Liver (tissue), 3 donors: Measurements from ENCODE around the gene ZIM2.

Source experiments
- EGR1 ChIP-seq, 2 donors: IDR thresholded peaks; 2 replicates each; pipeline ENCODE4 v1.6.1; 2016 to 2018; ENCODE audit warnings: antibody characterized with exemption in 2 of 2, low read depth in 2 of 2
- FOXA1 ChIP-seq: IDR thresholded peaks from 2 replicates; pipeline ENCODE4 v1.6.1; 2016; ENCODE audit warnings: antibody characterized with exemption
- MAX ChIP-seq: IDR thresholded peaks from 2 replicates; pipeline ENCODE4 v1.6.1; 2016; ENCODE audit warnings: antibody characterized with exemption
- NR2F2 ChIP-seq: IDR thresholded peaks from 2 replicates; pipeline ENCODE4 v1.6.1; 2016; ENCODE audit warnings: antibody characterized with exemption
- RAD21 ChIP-seq, 2 donors: IDR thresholded peaks; 2 replicates each; pipeline ENCODE4 v1.6.1; 2016; ENCODE audit warnings: antibody characterized with exemption in 2 of 2, mild to moderate bottlenecking in 2 of 2
- REST ChIP-seq: IDR thresholded peaks from 2 replicates; pipeline ENCODE4 v1.6.1; 2016; ENCODE audit warnings: antibody characterized with exemption, mild to moderate bottlenecking
- SP1 ChIP-seq: IDR thresholded peaks from 2 replicates; pipeline ENCODE4 v1.6.1; 2018; ENCODE audit warnings: antibody characterized with exemption, mild to moderate bottlenecking
- TAF1 ChIP-seq: conservative IDR thresholded peaks from 2 replicates; pipeline ENCODE4 v1.6.1; 2016; ENCODE audit warnings: antibody characterized with exemption, mild to moderate bottlenecking
- YY1 ChIP-seq: IDR thresholded peaks from 2 replicates; pipeline ENCODE4 v1.6.1; 2016; ENCODE audit warnings: antibody characterized with exemption, mild to moderate bottlenecking
- TF ChIP-seq, protein P1 (sequence below): fragments of 150-350 bp; IDR thresholded peaks from 2 replicates; pipeline ENCODE4 v1.5.1; 2017; ENCODE audit warnings: improper control_type of control experiment, low read depth, low read length; ENCODE audit not compliant: missing input control
- TF ChIP-seq, protein P2 (sequence below): IDR thresholded peaks from 2 replicates; pipeline ENCODE4 v1.6.1; 2016; ENCODE audit warnings: antibody characterized with exemption
- donor health status: healthy.
- donor health status: healthy.

DNA sequence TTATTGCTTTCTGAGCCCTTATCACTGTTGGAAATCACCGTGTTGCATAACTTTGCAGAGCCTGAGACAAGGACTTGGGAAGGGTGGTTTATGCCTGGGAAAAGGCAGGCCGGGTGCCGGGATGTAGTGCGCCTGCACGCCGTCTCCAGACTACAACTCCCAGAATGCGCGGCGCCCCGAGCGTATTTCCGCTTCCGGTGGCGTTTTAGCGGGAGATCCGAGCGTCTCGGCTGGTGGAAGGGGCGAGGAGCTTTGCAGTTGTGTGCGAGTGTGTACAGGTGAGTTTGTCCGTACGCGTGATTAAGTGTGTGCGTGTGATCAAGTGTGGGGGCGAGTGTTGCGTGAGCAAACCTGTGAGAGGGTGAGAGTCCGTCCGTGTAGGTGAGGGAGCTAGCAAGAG is 75.4 kb downstream of the ZIM2 start:
- no peak for TF ChIP-seq TAF1
- TF ChIP-seq, protein P1, sequence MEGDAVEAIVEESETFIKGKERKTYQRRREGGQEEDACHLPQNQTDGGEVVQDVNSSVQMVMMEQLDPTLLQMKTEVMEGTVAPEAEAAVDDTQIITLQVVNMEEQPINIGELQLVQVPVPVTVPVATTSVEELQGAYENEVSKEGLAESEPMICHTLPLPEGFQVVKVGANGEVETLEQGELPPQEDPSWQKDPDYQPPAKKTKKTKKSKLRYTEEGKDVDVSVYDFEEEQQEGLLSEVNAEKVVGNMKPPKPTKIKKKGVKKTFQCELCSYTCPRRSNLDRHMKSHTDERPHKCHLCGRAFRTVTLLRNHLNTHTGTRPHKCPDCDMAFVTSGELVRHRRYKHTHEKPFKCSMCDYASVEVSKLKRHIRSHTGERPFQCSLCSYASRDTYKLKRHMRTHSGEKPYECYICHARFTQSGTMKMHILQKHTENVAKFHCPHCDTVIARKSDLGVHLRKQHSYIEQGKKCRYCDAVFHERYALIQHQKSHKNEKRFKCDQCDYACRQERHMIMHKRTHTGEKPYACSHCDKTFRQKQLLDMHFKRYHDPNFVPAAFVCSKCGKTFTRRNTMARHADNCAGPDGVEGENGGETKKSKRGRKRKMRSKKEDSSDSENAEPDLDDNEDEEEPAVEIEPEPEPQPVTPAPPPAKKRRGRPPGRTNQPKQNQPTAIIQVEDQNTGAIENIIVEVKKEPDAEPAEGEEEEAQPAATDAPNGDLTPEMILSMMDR: no peak
- TF ChIP-seq RAD21 (IDR thresholded peaks at IDR 0.05): no peak
- TF ChIP-seq, protein P2, sequence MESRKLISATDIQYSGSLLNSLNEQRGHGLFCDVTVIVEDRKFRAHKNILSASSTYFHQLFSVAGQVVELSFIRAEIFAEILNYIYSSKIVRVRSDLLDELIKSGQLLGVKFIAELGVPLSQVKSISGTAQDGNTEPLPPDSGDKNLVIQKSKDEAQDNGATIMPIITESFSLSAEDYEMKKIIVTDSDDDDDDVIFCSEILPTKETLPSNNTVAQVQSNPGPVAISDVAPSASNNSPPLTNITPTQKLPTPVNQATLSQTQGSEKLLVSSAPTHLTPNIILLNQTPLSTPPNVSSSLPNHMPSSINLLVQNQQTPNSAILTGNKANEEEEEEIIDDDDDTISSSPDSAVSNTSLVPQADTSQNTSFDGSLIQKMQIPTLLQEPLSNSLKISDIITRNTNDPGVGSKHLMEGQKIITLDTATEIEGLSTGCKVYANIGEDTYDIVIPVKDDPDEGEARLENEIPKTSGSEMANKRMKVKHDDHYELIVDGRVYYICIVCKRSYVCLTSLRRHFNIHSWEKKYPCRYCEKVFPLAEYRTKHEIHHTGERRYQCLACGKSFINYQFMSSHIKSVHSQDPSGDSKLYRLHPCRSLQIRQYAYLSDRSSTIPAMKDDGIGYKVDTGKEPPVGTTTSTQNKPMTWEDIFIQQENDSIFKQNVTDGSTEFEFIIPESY: no peak
- no peak for TF ChIP-seq REST
- TF ChIP-seq YY1: no peak
- TF ChIP-seq MAX: no peak
- no peak for TF ChIP-seq NR2F2
- no peak for TF ChIP-seq FOXA1
- TF ChIP-seq SP1: no peak
- TF ChIP-seq EGR1 (IDR thresholded peaks at IDR 0.05; ENCODE audit: low read depth in 2 of 2): no peak
